Embryonic facial prominence (tissue), 1 donor: ENCODE measurements around the gene AFG3L2.

Experiments used
- DNase-seq: peaks from one replicate; pipeline ENCODE4 v3.0.0-alpha.2; 2016; ENCODE audit errors: extremely low spot score

The AFG3L2 gene

GRCh38 chr18:12304351-12305210, 72.4 kb downstream of the AFG3L2 start:
- no peak for DNase-seq

- DNase-seq, result no peak
Observed at GRCh38 chr18:12302391-12303147, 74.5 kb downstream of the AFG3L2 start.

- no peak for DNase-seq
Observed at GRCh38 chr18:12301263-12302005, 75.6 kb downstream of the AFG3L2 start.

- DNase-seq, result no peak
Observed at GRCh38 chr18:12299862-12300261, 77.2 kb downstream of the AFG3L2 start.

DNA sequence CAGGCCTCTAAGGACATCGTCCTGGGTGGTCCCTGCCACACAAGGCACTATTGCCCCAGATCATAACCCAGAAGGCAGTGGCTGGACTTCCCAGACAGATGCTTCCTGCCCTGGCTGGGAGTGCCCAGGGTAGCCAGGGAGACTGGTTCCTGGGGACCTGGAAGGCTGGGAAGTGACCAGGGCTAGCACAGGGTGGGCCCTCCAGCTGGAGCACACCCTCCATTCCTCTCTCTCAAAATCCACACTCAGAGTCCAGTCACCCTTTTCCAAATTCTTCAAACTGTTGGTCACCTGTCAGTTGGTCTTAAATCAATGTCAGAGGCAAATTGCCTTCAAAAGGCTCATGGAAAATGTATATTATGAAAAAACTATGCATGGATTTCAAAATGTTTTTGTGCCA, 80.6 kb downstream of the AFG3L2 start:
- DNase-seq, result no peak

GRCh38 chr18:12296087-12296403, 81.0 kb downstream of the AFG3L2 start:
- no peak for DNase-seq

DNA sequence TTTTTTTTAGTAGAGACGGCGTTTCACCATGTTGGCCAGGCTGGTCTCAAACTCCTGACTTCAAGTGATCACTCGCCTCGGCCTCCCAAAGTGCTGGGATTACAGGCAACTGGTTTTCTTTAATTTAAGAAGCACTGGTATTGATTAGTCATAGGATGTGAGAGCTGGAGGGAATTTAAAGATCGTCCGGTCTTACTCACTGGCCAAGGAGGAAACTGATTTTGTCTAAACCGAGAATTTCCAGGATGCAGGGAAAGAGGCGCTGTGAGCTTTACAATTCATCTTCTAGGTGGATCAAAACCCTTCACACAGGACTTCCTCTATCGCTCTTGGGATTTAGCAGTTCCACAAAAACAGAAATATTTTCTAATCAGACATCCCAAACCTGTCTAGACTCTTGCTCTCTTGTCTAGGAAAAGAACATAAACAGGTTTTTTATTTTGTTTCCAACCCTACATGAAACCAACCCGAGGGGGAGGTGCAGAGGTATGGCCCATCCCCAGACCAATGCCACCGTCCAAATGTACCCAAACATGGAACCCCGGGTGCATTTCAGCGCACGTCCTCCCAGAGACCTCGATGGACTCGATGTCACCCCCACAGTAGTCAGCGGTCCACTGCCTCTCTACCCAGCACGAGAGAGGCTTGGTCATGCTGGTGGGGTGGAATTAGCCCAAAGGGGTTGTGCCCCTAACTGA, 81.5 kb downstream of the AFG3L2 start:
- DNase-seq, result no peak

DNA sequence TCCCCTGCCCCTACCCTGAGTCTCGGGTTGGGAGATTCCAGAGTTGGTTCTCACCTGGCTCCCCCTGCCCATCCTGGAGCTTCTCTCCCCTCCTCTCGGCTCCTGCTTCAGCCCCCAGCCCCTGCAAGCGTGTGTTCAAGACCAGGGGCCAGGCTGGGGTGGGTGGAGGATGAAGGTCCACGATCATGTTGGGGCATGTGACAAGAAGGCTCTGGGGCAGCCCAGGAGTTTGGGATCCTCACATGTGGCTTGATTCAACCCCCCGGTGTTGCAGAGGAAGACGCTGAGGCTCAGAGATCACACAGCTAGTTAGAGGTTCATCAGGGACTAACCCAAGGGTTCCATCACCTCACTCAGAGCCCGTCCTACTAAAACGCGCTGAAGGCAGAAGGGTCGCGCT, 83.2 kb downstream of the AFG3L2 start:
- DNase-seq, result no peak

DNA sequence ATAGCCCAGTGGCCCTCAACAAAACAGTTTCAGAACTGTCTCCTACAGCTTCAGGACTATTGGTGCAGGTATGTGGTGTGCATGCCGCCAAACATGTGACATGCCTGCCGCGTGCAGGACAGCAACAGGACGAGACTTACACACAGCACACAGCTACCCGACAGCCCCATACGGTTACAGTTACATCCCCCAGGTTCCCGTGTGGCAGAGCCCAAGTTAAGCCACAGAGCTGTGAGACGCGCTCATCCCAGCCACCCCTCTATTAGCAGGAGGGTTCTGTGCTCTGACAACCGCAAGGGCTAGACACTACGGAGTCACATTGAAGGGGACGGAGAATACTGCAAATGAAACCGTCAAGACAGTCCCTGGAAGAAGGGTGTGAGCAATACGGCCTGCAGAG, 85.3 kb downstream of the AFG3L2 start:
- DNase-seq, result no peak

DNA sequence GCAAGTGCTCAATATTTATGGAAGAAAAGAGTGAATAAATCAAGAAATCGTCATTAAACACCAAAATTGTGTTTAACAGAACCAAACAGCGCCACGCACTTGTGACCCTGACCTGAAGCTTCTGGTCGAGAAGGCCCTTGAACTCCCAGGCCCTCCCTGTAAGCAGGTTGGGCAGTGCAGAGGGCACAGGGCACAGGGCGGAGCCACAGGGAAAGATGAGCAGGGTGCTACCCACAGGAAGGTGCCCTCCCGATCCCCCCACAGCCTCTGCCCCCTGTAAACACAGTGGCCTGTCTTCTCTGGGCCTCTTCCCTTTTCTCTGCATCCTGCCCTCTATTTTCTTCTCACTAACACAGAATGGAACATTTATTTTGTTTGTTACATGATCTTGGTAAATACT, 85.9 kb downstream of the AFG3L2 start:
- no peak for DNase-seq

GRCh38 chr18:12290086-12290485, 86.9 kb downstream of the AFG3L2 start:
- DNase-seq, result no peak

- no peak for DNase-seq
Observed at GRCh38 chr18:12288403-12288755, 88.6 kb downstream of the AFG3L2 start.

DNA sequence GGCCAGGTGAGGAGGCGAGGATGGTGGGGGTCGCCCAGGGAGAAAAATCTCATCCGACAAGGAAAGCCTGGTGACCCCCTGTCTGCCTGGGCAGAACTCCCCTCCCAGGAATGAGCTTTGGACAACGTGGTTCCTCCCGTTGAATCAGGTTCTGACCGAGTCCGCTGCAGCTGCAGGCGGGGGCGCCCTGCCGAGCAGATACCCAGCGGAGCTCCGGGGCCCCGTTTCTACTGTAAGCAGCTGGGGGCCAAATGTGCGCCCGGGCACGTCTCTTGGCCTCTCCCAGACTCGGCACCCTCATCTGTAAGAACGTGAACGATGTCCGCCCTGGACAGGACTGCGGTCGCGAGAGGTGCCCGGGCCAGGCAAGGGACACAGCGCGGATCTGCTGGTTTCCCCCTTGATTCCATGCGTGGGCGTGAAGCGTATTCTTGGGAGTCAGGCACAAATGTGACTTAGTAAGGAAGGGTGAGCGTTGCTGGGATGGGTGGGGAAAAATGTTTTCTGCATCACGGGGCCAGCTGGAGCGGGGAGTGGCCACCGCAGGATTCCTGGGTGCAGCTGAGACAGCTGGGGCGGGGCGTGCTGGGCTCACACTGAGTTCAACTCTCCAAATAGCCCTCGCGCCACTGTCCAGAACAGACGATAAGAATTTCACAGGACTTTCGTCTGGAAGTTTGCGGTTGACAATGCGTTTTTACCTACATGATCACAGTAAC, 89.2 kb downstream of the AFG3L2 start:
- DNase-seq, result no peak

DNA sequence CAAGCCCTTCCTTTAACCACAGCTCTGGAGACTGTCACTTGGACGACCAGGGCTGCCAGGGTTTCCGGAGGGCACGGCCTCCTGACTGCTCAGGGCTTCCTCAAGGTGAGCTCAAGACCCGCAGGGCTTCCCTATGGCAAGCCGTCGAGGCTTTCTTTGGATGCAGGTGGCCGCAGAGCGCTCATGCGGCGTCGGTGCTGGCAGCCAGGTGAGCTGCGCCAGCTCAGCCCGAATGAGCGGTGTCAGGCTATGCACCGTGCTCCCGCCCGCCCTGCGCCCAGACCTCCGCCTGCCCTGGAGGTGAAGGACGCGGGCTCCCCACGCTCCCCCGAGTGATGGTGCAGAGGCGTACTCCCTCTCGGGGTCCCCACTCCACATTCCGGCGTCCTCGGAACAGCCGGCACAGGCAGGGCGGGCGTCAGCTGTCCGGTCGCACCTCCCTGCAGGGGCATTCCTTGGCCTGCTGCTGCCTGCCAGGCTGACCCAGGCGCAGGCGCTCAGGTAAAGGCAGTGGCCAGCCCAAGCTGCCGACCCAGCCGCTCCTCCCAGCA, 89.8 kb downstream of the AFG3L2 start:
- DNase-seq, result no peak

DNA sequence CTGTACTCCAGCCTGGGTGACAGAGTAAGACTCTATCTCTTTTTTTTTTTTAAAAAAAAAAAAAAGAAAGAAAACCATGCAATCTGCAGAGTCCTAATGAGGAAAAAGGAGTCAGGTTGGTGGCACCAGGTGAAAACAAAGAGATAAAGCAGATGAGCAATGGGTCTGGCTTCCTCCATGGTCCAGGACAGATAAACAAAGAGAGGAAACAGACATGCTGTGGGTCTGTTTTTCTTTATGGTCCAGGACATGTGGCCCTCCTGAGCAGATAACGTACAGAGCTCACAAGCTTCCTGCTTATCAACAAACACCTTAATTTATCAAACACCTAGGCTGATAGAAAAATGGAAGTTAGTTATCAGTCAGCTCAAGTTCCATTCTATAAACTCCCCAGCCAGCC, 93.4 kb downstream of the AFG3L2 start:
- no peak for DNase-seq

- no peak for DNase-seq
Observed at GRCh38 chr18:12283256-12283655, 93.8 kb downstream of the AFG3L2 start.

- DNase-seq, result no peak
Observed at GRCh38 chr18:12282442-12283039, 94.5 kb downstream of the AFG3L2 start.

- DNase-seq, result no peak
Observed at GRCh38 chr18:12281861-12282260, 95.2 kb downstream of the AFG3L2 start.

DNA sequence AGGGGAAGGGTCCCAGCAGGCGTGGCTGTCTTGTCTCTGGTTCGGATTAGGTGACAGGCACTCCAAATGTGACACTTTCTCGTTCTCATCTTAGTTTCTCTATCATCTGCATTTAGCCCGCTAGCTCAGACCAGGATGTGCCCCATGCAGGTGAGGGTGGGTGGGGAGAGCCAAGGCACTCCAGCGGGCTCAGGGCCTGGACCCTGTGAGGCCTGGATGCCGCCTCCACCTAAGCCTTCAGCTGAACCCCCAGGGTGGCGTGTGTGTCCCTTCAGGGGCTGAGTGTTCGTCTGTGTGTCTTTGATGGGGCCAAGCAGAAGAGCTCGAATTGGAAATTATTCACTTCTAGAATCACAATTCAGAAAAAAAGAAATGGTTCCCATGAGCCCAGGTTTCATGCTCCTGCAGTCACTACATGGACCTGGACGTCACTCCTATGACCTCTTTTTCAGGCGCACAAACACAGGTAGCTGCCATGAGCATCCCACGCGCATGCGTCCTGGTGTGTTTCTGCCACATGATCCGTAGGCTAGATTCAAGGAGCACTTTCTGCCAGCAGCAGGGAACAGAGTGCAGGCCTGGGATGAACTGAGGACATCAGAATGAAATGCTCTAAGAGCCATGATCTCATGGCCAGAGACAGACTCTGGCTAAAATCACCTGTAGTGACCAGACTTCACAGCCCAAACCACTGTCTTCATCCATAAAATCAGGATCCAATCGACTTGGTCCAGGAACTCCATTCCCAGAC, 97.1 kb downstream of the AFG3L2 start:
- no peak for DNase-seq
